ENCODE data around the gene GPR61. TPM values are rescaled to one million over a fixed set of nuclear protein-coding genes. Genes with fewer than 3 reads are reported as not detected.

GPR61 gene
- total RNA-seq, 1 experiment from 2014 or later: 0.48 TPM

DNA sequence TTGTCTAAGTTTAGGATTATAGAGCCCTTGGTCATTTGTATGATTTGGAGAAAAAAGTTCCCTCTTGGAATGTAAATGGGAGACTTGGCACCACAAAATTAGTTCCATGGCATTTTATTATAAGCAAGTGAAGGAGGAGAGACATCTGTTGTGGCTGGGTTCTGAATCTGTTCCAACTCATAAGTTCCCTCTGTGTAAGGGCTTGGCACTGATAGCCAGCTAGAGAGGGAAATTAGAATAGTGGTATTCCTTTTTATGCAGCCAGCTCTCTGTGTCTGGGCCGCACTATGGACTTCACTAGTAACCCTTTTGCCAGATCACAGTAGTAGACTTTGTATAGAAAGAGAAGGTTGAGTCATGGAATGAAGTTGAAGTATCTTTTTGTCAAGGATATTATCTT, 39.8 kb downstream of the GPR61 start:
- H3K4me3 Mint-ChIP-seq: no peak overlapping the region
- Histone ChIP-seq H2BK20ac (ENCODE audit: low read depth, low read length, poor library complexity, severe bottlenecking) (no peak overlapping the region), H3K23me2 (ENCODE audit: insufficient read length, low read depth, low read length, poor library complexity, severe bottlenecking) (no peaks in the 10 kb centered on the region), H2BK5ac (ENCODE audit: insufficient read length, low read length) (no peak overlapping the region), H3K4ac (ENCODE audit: low read depth, low read length) (no peak overlapping the region), H4K8ac (replicated peaks; ENCODE audit: insufficient read length, low read depth, low read length) (no peak overlapping the region), H3K18ac (ENCODE audit: insufficient read length, low read depth, low read length) (no peak overlapping the region), H2AFZ (ENCODE audit: low read length) (no peak overlapping the region), H2AK5ac (ENCODE audit: insufficient read length, low read length) (no peak overlapping the region), H4K5ac (ENCODE audit: insufficient read length, low read depth, low read length) (no peak overlapping the region), H2BK12ac (ENCODE audit: insufficient read length, low read depth, low read length) (no peak overlapping the region), H3K79me2 (ENCODE audit: insufficient read depth, low read length) (no peaks in the 10 kb centered on the region), H3K79me1 (ENCODE audit: insufficient read depth, low read depth, low read length, poor library complexity, severe bottlenecking) (no peaks in the 10 kb centered on the region), H3K4me2 (ENCODE audit: insufficient read depth, insufficient read length, low read length) (no peak overlapping the region), H4K20me1 (ENCODE audit: control insufficient read depth, insufficient read depth, insufficient read length) (no peaks in the 10 kb centered on the region), H3K9me3 (ENCODE audit: control insufficient read depth, low read depth, low read length) (no peaks in the 10 kb centered on the region), H3T11ph (ENCODE audit: low read length) (no peak overlapping the region), H3K4me1 (ENCODE audit: insufficient read depth, low read length) (no peaks in the 10 kb centered on the region), H3K23ac (ENCODE audit: insufficient read length, low read depth, low read length) (no peak overlapping the region), H2BK15ac (ENCODE audit: low read depth, low read length) (no peak overlapping the region), H2BK120ac (ENCODE audit: low read depth, low read length, poor library complexity, severe bottlenecking) (no peak overlapping the region), H3K27ac (ENCODE audit: insufficient read length, low read depth, low read length) (no peak overlapping the region), H3K14ac (ENCODE audit: insufficient read depth, low read length) (no peak overlapping the region), H3K9ac (ENCODE audit: extremely low read depth, insufficient read length, low read length) (no peak overlapping the region), H4K91ac (ENCODE audit: insufficient read length, low read depth, low read length) (no peak overlapping the region), H3K27me3 (ENCODE audit: insufficient read depth, low read length) (no peaks in the 10 kb centered on the region), H3K56ac (ENCODE audit: insufficient read length, low read depth, low read length) (no peak overlapping the region)
- peaks cover 12 to 52% (median 46%) of the 10 kb centered on the region in 3 experiments; a peak in 6 of 7 replicates for H3K36me3 Mint-ChIP-seq (ENCODE audit: insufficient read depth in 1 of 3, low read depth in 3 of 3)
- TF ChIP-seq, protein P1, sequence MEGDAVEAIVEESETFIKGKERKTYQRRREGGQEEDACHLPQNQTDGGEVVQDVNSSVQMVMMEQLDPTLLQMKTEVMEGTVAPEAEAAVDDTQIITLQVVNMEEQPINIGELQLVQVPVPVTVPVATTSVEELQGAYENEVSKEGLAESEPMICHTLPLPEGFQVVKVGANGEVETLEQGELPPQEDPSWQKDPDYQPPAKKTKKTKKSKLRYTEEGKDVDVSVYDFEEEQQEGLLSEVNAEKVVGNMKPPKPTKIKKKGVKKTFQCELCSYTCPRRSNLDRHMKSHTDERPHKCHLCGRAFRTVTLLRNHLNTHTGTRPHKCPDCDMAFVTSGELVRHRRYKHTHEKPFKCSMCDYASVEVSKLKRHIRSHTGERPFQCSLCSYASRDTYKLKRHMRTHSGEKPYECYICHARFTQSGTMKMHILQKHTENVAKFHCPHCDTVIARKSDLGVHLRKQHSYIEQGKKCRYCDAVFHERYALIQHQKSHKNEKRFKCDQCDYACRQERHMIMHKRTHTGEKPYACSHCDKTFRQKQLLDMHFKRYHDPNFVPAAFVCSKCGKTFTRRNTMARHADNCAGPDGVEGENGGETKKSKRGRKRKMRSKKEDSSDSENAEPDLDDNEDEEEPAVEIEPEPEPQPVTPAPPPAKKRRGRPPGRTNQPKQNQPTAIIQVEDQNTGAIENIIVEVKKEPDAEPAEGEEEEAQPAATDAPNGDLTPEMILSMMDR (conservative IDR thresholded peaks at IDR 0.05): no peak
- no peaks in the 10 kb centered on the region for H3K4me1 Mint-ChIP-seq
- no peaks in the 10 kb centered on the region for H3K27me3 Mint-ChIP-seq (ENCODE audit: low read depth)
- H3K27ac Mint-ChIP-seq: no peak overlapping the region
- no peak for DNase-seq
- no peaks in the 10 kb centered on the region for H3K9me3 Mint-ChIP-seq
- WGBS (ENCODE audit: extremely low coverage, insufficient read length, low lambda C conversion rate): no CpG with 5 or more reads among the region's 1 CpG
